Loucy (cell line): ENCODE results near the gene LMF1.

Source experiments
- H2AFZ ChIP-seq: fragments of 200-600 bp; sonication (generic); 2 replicates; pipeline ENCODE4 v1.6.0; 2016; ENCODE audit warnings: antibody characterized with exemption, mild to moderate bottlenecking, low read length, moderate library complexity
- H3F3A ChIP-seq: fragments of 200-600 bp; 2 replicates; pipeline ENCODE4 v1.6.0; 2016; ENCODE audit warnings: antibody characterized with exemption, low read depth, mild to moderate bottlenecking
- H3K27me3 ChIP-seq: fragments of 200-600 bp; sonication (generic); 2 replicates; pipeline ENCODE4 v1.6.1; 2014; ENCODE audit warnings: low read length, mild to moderate bottlenecking; ENCODE audit not compliant: insufficient read depth, poor library complexity, severe bottlenecking
- H3K36me3 ChIP-seq: fragments of 200-600 bp; sonication (generic); 2 replicates; pipeline ENCODE4 v1.6.1; 2016; ENCODE audit warnings: low read length; ENCODE audit not compliant: insufficient read depth
- H3K4me1 ChIP-seq: fragments of 200-600 bp; sonication (generic); 2 replicates; pipeline ENCODE4 v1.5.1; 2014; ENCODE audit warnings: low read length, mild to moderate bottlenecking; ENCODE audit not compliant: insufficient read depth, poor library complexity, severe bottlenecking
- H3K4me2 ChIP-seq: fragments of 200-600 bp; sonication (generic); 2 replicates; pipeline ENCODE4 v1.6.0; 2014; ENCODE audit warnings: antibody characterized with exemption, low read length, low read depth, mild to moderate bottlenecking; ENCODE audit not compliant: poor library complexity, severe bottlenecking
- H3K4me3 ChIP-seq: fragments of 200-600 bp; sonication (generic); 2 replicates; pipeline ENCODE4 v1.5.1; 2014; ENCODE audit warnings: low read length, mild to moderate bottlenecking, mixed read lengths; ENCODE audit not compliant: poor library complexity, severe bottlenecking
- H3K79me2 ChIP-seq: fragments of 200-600 bp; sonication (generic); 2 replicates; pipeline ENCODE4 v1.6.1; 2014; ENCODE audit warnings: low read length; ENCODE audit not compliant: insufficient read depth
- H3K9ac ChIP-seq: fragments of 200-600 bp; sonication (generic); 2 replicates; pipeline ENCODE4 v1.6.0; 2014; ENCODE audit warnings: mild to moderate bottlenecking, low read depth, low read length, moderate library complexity; ENCODE audit not compliant: poor library complexity, severe bottlenecking
- H3K9me2 ChIP-seq: fragments of 200-600 bp; sonication (generic); replicated peaks from 2 replicates; pipeline ENCODE4 v1.6.1; 2016; ENCODE audit warnings: low read depth, low read length, mixed read lengths
- H3K9me3 ChIP-seq: fragments of 200-600 bp; sonication (generic); 2 replicates; pipeline ENCODE4 v1.6.1; 2014; ENCODE audit warnings: mild to moderate bottlenecking, antibody characterized with exemption, low read length, low read depth; ENCODE audit not compliant: insufficient read depth
- H4K20me1 ChIP-seq: fragments of 200-600 bp; sonication (generic); 2 replicates; pipeline ENCODE4 v1.6.0; 2014; ENCODE audit warnings: antibody characterized with exemption, low read length, mild to moderate bottlenecking; ENCODE audit not compliant: insufficient read depth, poor library complexity, severe bottlenecking
- EZH2phosphoT487 ChIP-seq: fragments of 200-600 bp; IDR thresholded peaks from 2 replicates; pipeline ENCODE4 v1.6.1; 2018; ENCODE audit warnings: antibody characterized with exemption, mild to moderate bottlenecking, moderate library complexity, borderline replicate concordance
- TF ChIP-seq, protein P1 (sequence below): fragments of 200-600 bp; sonication (generic); conservative IDR thresholded peaks from 2 replicates; pipeline ENCODE4 v1.5.1; 2014; ENCODE audit warnings: mild to moderate bottlenecking, antibody characterized with exemption, low read length

LMF1 gene

DNA sequence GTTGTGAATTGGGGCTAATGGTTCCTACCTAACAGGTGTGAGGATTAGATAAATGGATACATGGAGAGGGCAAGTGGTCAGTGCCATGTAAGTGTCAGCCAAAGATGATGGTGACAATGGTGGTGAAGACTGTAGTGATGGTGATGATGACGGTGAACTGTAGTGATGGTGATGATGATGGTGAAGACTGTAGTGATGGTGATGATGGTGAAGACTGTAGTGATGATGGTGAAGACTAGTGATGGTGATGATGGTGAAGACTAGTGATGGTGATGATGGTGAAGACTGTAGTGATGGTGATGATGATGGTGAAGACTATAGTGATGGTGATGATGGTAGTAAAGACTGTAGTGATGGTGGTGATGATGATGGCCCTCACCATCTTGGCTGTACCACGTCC is 152.2 kb downstream of the LMF1 start:
- no peak overlapping the region for H3K4me2 ChIP-seq

DNA sequence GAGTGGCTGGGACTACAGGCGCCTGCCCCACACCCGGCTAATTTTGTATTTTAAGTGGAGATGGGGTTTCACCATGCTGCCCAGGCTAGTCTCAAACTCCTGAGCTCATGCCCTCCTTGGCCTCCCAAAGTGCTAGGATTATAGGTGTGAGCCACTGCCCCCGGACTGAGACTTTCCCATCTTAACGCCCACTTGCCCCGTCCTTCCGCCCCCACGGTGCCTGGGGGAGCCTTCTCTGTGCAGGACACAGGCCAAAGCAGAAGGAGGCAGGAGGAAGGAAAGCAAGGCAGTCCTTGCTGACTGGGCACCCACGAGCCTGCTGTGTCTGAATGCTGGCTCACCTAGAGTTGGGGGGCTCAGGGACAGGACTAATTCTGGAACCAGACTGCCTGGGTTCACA is 152.7 kb downstream of the LMF1 start:
- Histone ChIP-seq H3F3A (no peaks in the 10 kb centered on the region), H3K4me3 (no peak overlapping the region), H3K9me3 (no peaks in the 10 kb centered on the region), H3K4me1 (peaks cover 11% of the 10 kb centered on the region), H3K79me2 (no peaks in the 10 kb centered on the region), H3K9ac (no peak overlapping the region), H3K9me2 (no peaks in the 10 kb centered on the region), H2AFZ (no peak overlapping the region), H3K36me3 (no peaks in the 10 kb centered on the region), H3K27me3 (no peaks in the 10 kb centered on the region), H4K20me1 (no peaks in the 10 kb centered on the region), H3K4me2 (no peak overlapping the region)
- no peak for TF ChIP-seq EZH2phosphoT487
- TF ChIP-seq, protein P1, sequence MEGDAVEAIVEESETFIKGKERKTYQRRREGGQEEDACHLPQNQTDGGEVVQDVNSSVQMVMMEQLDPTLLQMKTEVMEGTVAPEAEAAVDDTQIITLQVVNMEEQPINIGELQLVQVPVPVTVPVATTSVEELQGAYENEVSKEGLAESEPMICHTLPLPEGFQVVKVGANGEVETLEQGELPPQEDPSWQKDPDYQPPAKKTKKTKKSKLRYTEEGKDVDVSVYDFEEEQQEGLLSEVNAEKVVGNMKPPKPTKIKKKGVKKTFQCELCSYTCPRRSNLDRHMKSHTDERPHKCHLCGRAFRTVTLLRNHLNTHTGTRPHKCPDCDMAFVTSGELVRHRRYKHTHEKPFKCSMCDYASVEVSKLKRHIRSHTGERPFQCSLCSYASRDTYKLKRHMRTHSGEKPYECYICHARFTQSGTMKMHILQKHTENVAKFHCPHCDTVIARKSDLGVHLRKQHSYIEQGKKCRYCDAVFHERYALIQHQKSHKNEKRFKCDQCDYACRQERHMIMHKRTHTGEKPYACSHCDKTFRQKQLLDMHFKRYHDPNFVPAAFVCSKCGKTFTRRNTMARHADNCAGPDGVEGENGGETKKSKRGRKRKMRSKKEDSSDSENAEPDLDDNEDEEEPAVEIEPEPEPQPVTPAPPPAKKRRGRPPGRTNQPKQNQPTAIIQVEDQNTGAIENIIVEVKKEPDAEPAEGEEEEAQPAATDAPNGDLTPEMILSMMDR = no peak

More for the DNA sequence above, 152.2 kb downstream of the LMF1 start:
- no peak overlapping the region for H3K4me3 ChIP-seq
- H3K79me2 ChIP-seq = no peaks in the 10 kb centered on the region
- no peaks in the 10 kb centered on the region for H3K27me3 ChIP-seq
- H3K36me3 ChIP-seq = no peaks in the 10 kb centered on the region
- no peaks in the 10 kb centered on the region for H3K9me3 ChIP-seq
- no peaks in the 10 kb centered on the region for H4K20me1 ChIP-seq
- no peaks in the 10 kb centered on the region for H3F3A ChIP-seq
- H2AFZ ChIP-seq = no peak overlapping the region
- TF ChIP-seq EZH2phosphoT487 = no peak
- TF ChIP-seq, protein P1 = no peak
- H3K4me1 ChIP-seq = peaks cover 11% of the 10 kb centered on the region
- no peaks in the 10 kb centered on the region for H3K9me2 ChIP-seq
- H3K9ac ChIP-seq = no peak overlapping the region

DNA sequence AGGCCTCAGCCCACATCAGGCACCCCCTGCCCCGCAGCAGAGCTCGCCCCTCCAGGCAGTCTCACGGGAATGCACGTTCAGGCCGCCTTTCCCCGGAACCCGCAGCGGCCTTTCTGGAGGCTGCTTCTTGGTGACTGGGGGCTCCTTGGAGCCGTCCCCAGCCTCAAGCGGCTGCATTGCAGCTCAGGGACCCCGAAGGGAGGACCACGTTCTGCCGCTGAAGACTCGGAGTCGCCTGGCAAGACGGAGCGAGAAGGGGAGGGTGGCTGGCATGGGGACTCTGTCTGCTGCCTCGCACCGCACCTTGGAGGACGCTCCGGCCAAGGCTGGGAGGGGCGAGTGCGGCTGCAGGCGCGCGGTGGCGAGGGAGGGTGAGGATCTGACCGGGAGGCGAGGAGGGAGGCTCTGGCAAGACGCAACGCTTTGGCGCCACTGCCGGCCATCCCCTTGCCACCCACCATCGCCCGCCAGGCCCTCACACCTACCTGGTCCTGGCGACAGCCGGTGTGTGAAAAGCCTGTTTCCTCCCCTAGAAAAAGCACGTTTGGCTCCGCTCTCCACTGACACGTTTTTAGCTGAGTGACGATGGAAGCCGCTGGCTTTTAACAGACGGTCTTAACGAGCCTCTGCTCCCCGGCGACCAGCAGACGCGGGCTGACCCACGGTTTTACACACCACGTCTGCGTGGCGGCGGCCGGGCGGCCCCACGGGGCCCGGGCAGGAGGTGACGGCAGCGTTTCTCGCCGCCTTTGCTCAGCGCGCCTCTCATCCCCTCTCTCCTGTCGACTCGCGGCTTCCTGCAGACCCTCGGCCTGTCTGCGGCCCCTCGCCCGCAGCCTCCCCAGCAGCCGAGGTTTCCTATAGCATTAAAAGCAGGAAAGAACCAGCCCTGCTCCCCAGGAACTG is 153.5 kb downstream of the LMF1 start:
- Histone ChIP-seq H3K4me2 (no peak overlapping the region), H3K9me3 (no peaks in the 10 kb centered on the region)

More for the DNA sequence above, 153.5 kb downstream of the LMF1 start:
- H3K79me2 ChIP-seq = no peaks in the 10 kb centered on the region
- H3K9ac ChIP-seq = no peak overlapping the region
- no peaks in the 10 kb centered on the region for H3K27me3 ChIP-seq
- H3K36me3 ChIP-seq = no peaks in the 10 kb centered on the region
- no peak for TF ChIP-seq EZH2phosphoT487
- TF ChIP-seq, protein P1 = no peak
- H3K9me2 ChIP-seq = no peaks in the 10 kb centered on the region
- no peak overlapping the region for H2AFZ ChIP-seq
- H3F3A ChIP-seq = no peaks in the 10 kb centered on the region
- no peak overlapping the region for H3K4me3 ChIP-seq
- H4K20me1 ChIP-seq = no peaks in the 10 kb centered on the region
- H3K4me1 ChIP-seq = peaks cover 11% of the 10 kb centered on the region
